Inflammatory macrophage treated with lipopolysaccharide for 1 hour (primary cell): ENCODE measurements around the gene KATNAL2.

Experiments used
- DNase-seq, 2 donors: peaks; one replicate each; pipeline ENCODE4 v3.0.0-alpha.2; 2020 to 2022

The KATNAL2 gene

GRCh38 chr18:47036298-47036874 lies 119.0 kb downstream of the KATNAL2 start:
- DNase-seq: peak in 1 of 2 donors; percentile 10

GRCh38 chr18:47036927-47037578 lies 119.7 kb downstream of the KATNAL2 start:
- DNase-seq: no peak

GRCh38 chr18:47040982-47041381 lies 123.6 kb downstream of the KATNAL2 start:
- no peak for DNase-seq

- DNase-seq: peak; percentile 11 to 51
Measured at GRCh38 chr18:47050468-47050867, 133.1 kb downstream of the KATNAL2 start.

- no peak for DNase-seq
Measured at GRCh38 chr18:47054369-47054768, 137.0 kb downstream of the KATNAL2 start.

- DNase-seq: no peak
Measured at GRCh38 chr18:47062471-47062870, 145.1 kb downstream of the KATNAL2 start.

GRCh38 chr18:47063096-47063495 lies 145.7 kb downstream of the KATNAL2 start:
- no peak for DNase-seq

- no peak for DNase-seq
Measured at GRCh38 chr18:47067648-47068047, 150.2 kb downstream of the KATNAL2 start.

GRCh38 chr18:47075098-47075883 lies 157.9 kb downstream of the KATNAL2 start:
- DNase-seq: no peak

GRCh38 chr18:47077111-47077510 lies 159.7 kb downstream of the KATNAL2 start:
- DNase-seq: no peak

GRCh38 chr18:47080872-47081271 lies 163.5 kb downstream of the KATNAL2 start:
- DNase-seq: no peak

- DNase-seq: no peak
Measured at GRCh38 chr18:47081578-47081977, 164.2 kb downstream of the KATNAL2 start.

GRCh38 chr18:47087676-47088075 lies 170.3 kb downstream of the KATNAL2 start:
- no peak for DNase-seq

- DNase-seq: no peak
Measured at GRCh38 chr18:47095810-47096209, 178.4 kb downstream of the KATNAL2 start.

- peak; percentile 4 to 62 for DNase-seq
Measured at GRCh38 chr18:47100212-47100831, 182.9 kb downstream of the KATNAL2 start.

- DNase-seq: no peak
Measured at GRCh38 chr18:47108373-47108772, 191.0 kb downstream of the KATNAL2 start.

- no peak for DNase-seq
Measured at GRCh38 chr18:47108998-47109405, 191.6 kb downstream of the KATNAL2 start.

- no peak for DNase-seq
Measured at GRCh38 chr18:47109720-47110119, 192.3 kb downstream of the KATNAL2 start.

GRCh38 chr18:47110492-47111274 lies 193.3 kb downstream of the KATNAL2 start:
- DNase-seq: no peak

- DNase-seq: no peak
Measured at GRCh38 chr18:47113796-47114540, 196.6 kb downstream of the KATNAL2 start.

- no peak for DNase-seq
Measured at GRCh38 chr18:47115205-47115604, 197.8 kb downstream of the KATNAL2 start.

GRCh38 chr18:47118981-47119380 lies 201.6 kb downstream of the KATNAL2 start:
- DNase-seq: no peak
